Measurements from ENCODE around the gene HS3ST4.

DNA sequence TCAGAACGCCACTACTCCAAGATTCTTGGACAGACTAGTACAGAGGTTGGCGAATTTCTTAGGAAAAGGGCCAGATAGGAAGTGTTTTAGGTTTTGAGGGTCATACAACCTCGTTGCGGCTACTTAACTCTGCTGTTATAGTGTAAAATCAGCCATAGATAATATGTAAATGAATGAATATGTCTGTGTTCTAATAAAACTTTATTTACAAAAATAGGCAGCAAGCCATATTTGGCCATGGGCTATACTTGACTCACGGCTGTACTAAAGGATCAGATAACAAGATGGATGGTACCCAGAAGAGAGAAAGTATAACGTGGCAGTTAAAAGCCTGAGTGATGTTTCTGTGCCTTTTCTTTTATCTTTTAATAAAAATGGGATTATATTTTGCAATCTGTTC lies 125.5 kb downstream of the HS3ST4 start:
- TF ChIP-seq GATA2 (IDR thresholded peaks at IDR 0.05; ENCODE audit: low read depth, low read length), result no peak
- no peak for TF ChIP-seq GATA3 (IDR thresholded peaks at IDR 0.05; ENCODE audit: low read depth, low read length)

Measured in SH-SY5Y (cell line).